Osteoblast (primary cell): ENCODE data around the gene AANAT. TPM values are rescaled to one million over a fixed set of nuclear protein-coding genes. Genes with fewer than 3 reads are reported as not detected.
A peak's percentile ranks its signal among the peaks of the same experiment; 100 is the strongest.

Experiments used
- DNase-seq: peaks from one replicate; pipeline ENCODE4 v3.0.0; 2011; ENCODE audit warnings: low spot score, mixed read lengths; ENCODE audit not compliant: insufficient read length; ENCODE audit errors: missing footprints
- H2AFZ ChIP-seq: 2 replicates; pipeline ENCODE4 v1.6.0; 2011; ENCODE audit warnings: mild to moderate bottlenecking, low read length
- H3K27ac ChIP-seq: 2 replicates; pipeline ENCODE4 v1.5.1; 2011; ENCODE audit warnings: mild to moderate bottlenecking, low read depth, low read length, moderate library complexity
- H3K27me3 ChIP-seq: 2 replicates; pipeline ENCODE4 v1.6.0; 2012; ENCODE audit warnings: mild to moderate bottlenecking, control low read depth, inconsistent platforms, low read length, moderate library complexity; ENCODE audit not compliant: insufficient read depth
- H3K36me3 ChIP-seq: 2 replicates; pipeline ENCODE4 v1.5.1; 2011; ENCODE audit warnings: mild to moderate bottlenecking, low read length, control low read depth, moderate library complexity; ENCODE audit not compliant: insufficient read depth
- H3K4me1 ChIP-seq: 2 replicates; pipeline ENCODE4 v1.5.1; 2011; ENCODE audit warnings: mild to moderate bottlenecking, low read length, control low read depth, moderate library complexity; ENCODE audit not compliant: insufficient read depth
- H3K4me2 ChIP-seq: 2 replicates; pipeline ENCODE4 v1.6.0; 2011; ENCODE audit warnings: mild to moderate bottlenecking, low read length; ENCODE audit not compliant: insufficient read depth
- H3K4me3 ChIP-seq: fragments of 200-600 bp; sonication (generic); 3 replicates; pipeline ENCODE4 v1.5.1; 2012; ENCODE audit warnings: mild to moderate bottlenecking, low read length, inconsistent platforms; ENCODE audit not compliant: insufficient read depth
- H3K79me2 ChIP-seq: 2 replicates; pipeline ENCODE4 v1.6.0; 2012; ENCODE audit warnings: mild to moderate bottlenecking, low read length, control low read depth, inconsistent platforms; ENCODE audit not compliant: insufficient read depth
- H3K9me3 ChIP-seq: 2 replicates; pipeline ENCODE4 v1.5.1; 2011; ENCODE audit warnings: low read depth, low read length, control low read depth
- H4K20me1 ChIP-seq: 2 replicates; pipeline ENCODE4 v1.6.0; 2012; ENCODE audit warnings: mild to moderate bottlenecking, low read length, control low read depth; ENCODE audit not compliant: insufficient read depth
- total RNA-seq: library from RNA; depleted of rRNA; stranded (reverse); fragments of >200 nt; gene quantifications from 2 replicates; pipeline ENCODE4 v1.2.3, GENCODE V29; 2012
- TF ChIP-seq, protein P1 (sequence below): IDR thresholded peaks from 2 replicates; pipeline ENCODE4 v1.5.1; 2011; ENCODE audit warnings: mild to moderate bottlenecking, low read depth, low read length, moderate library complexity; ENCODE audit errors: extremely low read depth

The AANAT gene
- total RNA-seq, 1 donor, result not detected

DNA sequence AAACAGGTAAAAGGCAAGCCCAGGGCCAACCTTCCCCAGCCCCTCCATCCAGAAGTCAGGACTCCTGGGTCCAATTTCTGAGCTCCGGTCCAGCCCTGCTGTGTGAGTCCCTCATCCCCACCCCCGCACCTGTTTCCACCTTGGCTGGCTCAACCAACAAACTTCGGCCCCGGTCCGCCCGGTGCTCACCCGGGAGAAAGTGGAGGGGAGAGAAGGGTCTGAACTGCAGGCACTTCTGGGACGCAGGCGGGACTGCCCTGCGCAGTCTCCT lies 33.3 kb downstream of the AANAT start:
- Histone ChIP-seq H3K79me2 (peaks cover 19% of the 10 kb centered on the region), H3K27ac (peak overlapping the region; percentile 1), H2AFZ (peak overlapping the region; percentile 63)

GRCh38 chr17:76501018-76501826 lies 33.8 kb downstream of the AANAT start, which contains the start of gene RHBDF2:
TSS of gene RHBDF2 (minus strand) at chr17:76501423. CDS start at chr17:76481524, 19,899 bp downstream.
- Histone ChIP-seq H3K79me2 (peaks cover 18% of the 10 kb centered on the region), H3K27me3 (no peaks in the 10 kb centered on the region), H4K20me1 (no peaks in the 10 kb centered on the region), H3K4me3 (peak within 1 kb of the TSS; percentile 80), H3K36me3 (no peaks in the 10 kb centered on the region), H2AFZ (peak within 1 kb of the TSS; percentile 96), H3K4me2 (peak within 1 kb of the TSS; percentile 86), H3K4me1 (peaks cover 36% of the 10 kb centered on the region), H3K9me3 (no peaks in the 10 kb centered on the region), H3K27ac (peak within 1 kb of the TSS; percentile 44)
- TF ChIP-seq, protein P1, sequence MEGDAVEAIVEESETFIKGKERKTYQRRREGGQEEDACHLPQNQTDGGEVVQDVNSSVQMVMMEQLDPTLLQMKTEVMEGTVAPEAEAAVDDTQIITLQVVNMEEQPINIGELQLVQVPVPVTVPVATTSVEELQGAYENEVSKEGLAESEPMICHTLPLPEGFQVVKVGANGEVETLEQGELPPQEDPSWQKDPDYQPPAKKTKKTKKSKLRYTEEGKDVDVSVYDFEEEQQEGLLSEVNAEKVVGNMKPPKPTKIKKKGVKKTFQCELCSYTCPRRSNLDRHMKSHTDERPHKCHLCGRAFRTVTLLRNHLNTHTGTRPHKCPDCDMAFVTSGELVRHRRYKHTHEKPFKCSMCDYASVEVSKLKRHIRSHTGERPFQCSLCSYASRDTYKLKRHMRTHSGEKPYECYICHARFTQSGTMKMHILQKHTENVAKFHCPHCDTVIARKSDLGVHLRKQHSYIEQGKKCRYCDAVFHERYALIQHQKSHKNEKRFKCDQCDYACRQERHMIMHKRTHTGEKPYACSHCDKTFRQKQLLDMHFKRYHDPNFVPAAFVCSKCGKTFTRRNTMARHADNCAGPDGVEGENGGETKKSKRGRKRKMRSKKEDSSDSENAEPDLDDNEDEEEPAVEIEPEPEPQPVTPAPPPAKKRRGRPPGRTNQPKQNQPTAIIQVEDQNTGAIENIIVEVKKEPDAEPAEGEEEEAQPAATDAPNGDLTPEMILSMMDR, result no peak
- peak; percentile 98 for DNase-seq

More for the DNA sequence above, 33.3 kb downstream of the AANAT start:
- Histone ChIP-seq H3K27me3 (no peaks in the 10 kb centered on the region), H3K36me3 (no peaks in the 10 kb centered on the region), H3K4me3 (peak overlapping the region; percentile 80), H3K9me3 (no peaks in the 10 kb centered on the region), H3K4me1 (peaks cover 36% of the 10 kb centered on the region), H4K20me1 (no peaks in the 10 kb centered on the region), H3K4me2 (peak overlapping the region; percentile 86)
- no peak for DNase-seq
- TF ChIP-seq, protein P1, result no peak

DNA sequence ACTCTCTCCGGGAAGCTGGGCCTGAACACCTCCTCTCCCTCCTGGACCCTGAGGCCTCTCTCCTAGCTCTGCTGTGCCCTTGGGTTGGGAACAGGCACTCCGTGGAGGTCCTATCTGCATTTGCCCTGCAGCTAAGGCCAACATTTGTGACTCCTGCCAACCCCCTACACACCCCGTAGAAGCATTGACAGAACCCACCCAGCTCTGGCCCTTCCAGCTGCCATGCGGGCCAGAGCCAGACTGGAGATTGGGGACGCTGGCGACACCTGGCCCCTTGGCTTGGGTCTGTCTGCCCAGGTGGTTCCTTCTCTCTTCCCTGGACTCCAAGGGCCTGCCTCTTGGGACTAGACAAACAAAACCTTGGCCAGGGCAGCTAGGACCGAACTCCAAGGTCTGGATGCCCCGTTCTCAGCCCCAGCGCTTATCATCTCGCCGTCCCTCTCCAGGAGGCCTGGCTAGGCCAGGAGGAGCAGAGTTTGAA lies 34.5 kb downstream of the AANAT start:
- Histone ChIP-seq H3K4me1 (peaks cover 40% of the 10 kb centered on the region), H3K79me2 (peaks cover 16% of the 10 kb centered on the region), H3K4me3 (peak overlapping the region; percentile 80), H3K27ac (peak overlapping the region; percentile 44), H3K9me3 (no peaks in the 10 kb centered on the region), H2AFZ (peak overlapping the region; percentile 96), H4K20me1 (no peaks in the 10 kb centered on the region), H3K4me2 (peak overlapping the region; percentile 86), H3K36me3 (no peaks in the 10 kb centered on the region), H3K27me3 (no peaks in the 10 kb centered on the region)
- peak; percentile 80 for DNase-seq
- TF ChIP-seq, protein P1, result no peak

GRCh38 chr17:76502341-76503211 lies 35.2 kb downstream of the AANAT start:
- Histone ChIP-seq H3K4me3 (no peak overlapping the region), H3K79me2 (peaks cover 12% of the 10 kb centered on the region), H3K4me1 (peaks cover 38% of the 10 kb centered on the region), H3K27me3 (no peaks in the 10 kb centered on the region), H3K9me3 (no peaks in the 10 kb centered on the region), H3K4me2 (no peak overlapping the region), H3K27ac (no peak overlapping the region), H3K36me3 (no peaks in the 10 kb centered on the region), H2AFZ (no peak overlapping the region), H4K20me1 (no peaks in the 10 kb centered on the region)
- TF ChIP-seq, protein P1, result no peak
- peak; percentile 27 for DNase-seq
